ENCODE measurements around the gene POLR2L.
A peak's percentile ranks its signal among the peaks of the same experiment; 100 is the strongest.

DNA sequence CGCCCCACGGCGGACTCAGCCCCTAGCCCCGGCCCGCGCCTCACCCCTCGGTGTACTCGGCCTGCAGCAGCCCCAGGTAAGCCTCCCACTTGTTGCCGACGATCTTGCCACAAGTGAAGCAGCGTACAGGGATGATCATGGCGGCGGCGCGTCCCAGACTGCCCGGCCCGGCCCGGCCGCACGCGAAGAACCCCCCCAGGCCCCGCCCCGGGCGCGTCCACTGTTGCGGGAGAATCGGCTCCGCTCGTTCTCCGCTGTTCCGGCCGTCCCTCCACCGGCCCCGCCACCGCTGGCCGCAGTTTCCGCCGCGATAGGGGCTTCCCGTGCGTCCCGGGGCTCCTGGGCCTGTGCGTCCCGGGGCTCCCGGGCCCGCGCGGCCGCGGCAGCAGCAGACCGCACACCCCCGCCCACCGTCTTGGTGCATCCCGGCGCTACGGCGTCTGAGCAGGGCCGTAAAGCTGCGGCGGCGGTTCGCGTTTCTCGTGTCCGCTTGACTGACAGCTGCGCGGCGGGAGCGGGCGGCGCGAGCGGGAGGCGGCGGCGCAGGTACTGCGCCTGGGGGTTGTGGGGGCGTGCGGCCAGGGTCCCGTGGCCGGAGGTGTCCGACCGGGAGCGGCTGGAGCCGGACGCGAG is at the start of gene POLR2L, which contains the start of gene TSPAN4:
- TF ChIP-seq POLR2A (IDR thresholded peaks at IDR 0.05) (peak in 3 of 4 donors; percentile 90 to 97 (median 96)), CTCF (IDR thresholded peaks at IDR 0.05) (peak in 4 of 6 experiments; percentile 24 to 50 (median 32)), EP300 (IDR thresholded peaks at IDR 0.05) (peak in 1 of 4 donors; percentile 53)
